ENCODE data around the gene CCR2. TPM values are rescaled to one million over a fixed set of nuclear protein-coding genes. Genes with fewer than 3 reads are reported as not detected.

CCR2 gene
- total and polyA plus RNA-seq, 2 of the 4 experiments (the other 2 are of a cell fraction) = not detected

DNA sequence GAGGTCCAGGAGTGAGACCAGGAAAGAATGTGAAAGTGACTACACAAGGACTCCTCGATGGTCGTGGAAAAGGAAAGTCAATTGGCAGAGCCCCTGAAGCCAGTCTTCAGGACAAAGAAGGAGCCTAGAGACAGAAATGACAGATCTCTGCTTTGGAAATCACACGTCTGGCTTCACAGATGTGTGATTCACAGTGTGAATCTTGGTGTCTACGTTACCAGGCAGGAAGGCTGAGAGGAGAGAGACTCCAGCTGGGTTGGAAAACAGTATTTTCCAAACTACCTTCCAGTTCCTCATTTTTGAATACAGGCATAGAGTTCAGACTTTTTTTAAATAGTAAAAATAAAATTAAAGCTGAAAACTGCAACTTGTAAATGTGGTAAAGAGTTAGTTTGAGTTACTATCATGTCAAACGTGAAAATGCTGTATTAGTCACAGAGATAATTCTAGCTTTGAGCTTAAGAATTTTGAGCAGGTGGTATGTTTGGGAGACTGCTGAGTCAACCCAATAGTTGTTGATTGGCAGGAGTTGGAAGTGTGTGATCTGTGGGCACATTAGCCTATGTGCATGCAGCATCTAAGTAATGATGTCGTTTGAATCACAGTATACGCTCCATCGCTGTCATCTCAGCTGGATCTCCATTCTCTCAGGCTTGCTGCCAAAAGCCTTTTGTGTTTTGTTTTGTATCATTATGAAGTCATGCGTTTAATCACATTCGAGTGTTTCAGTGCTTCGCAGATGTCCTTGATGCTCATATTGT lies 6.0 kb downstream of the CCR2 start:
- intact Hi-C loops (cut with micrococcal nuclease) (no loop called here), in situ Hi-C loops (cut with MboI; ENCODE audit: low sequenced_read_pairs) (no loop called here), dilution Hi-C loops (cut with HindIII; ENCODE audit: low sequenced_read_pairs, unreplicated experiment) (no loop called here)
- H3K9me1 ChIP-seq (ENCODE audit: insufficient read depth, low read length) = no peaks in the 10 kb centered on the region
- no peak overlapping the region for H3K14ac ChIP-seq (replicated peaks; ENCODE audit: low read depth, low read length)
- H3K9ac ChIP-seq (ENCODE audit: low read depth, low read length) = no peak overlapping the region
- H4K20me1 ChIP-seq (ENCODE audit: insufficient read depth, low read length) = no peaks in the 10 kb centered on the region
- no peak for ATAC-seq (ENCODE audit: low read depth)
- no peak overlapping the region for H2BK120ac ChIP-seq (ENCODE audit: low read depth, low read length)
- H2BK5ac ChIP-seq (ENCODE audit: low read depth, low read length, poor library complexity, severe bottlenecking) = no peak overlapping the region
- 0% methylated on average over 2 of the region's 11 CpGs; no CpG with 5 or more reads in 1 of the 2 experiments for WGBS, 2 experiments (ENCODE audit: extremely low coverage in 2 of 2, insufficient read length in 1 of 2)
- H3K4ac ChIP-seq (ENCODE audit: low read depth, low read length) = no peak overlapping the region
- H2AK5ac ChIP-seq (ENCODE audit: low read depth, low read length) = no peak overlapping the region
- ChIA-PET POLR2A (ENCODE audit: unreplicated experiment) (no interaction called here), CTCF (interaction anchor here (1.2 to 1.3 kb wide), 2 partner anchors 9 to 10 kb away, joined by 3 to 4 read pairs; no protein-coding TSS in a partner anchor)
- no peak overlapping the region for H4K8ac ChIP-seq (ENCODE audit: low read depth in 2 of 2, low read length in 2 of 2)
- no peaks in the 10 kb centered on the region for H3K79me1 ChIP-seq (ENCODE audit: low read depth in 1 of 2, low read length in 2 of 2)
- no peak overlapping the region for H3K23ac ChIP-seq (ENCODE audit: low read depth, low read length)
- H3K4me1 ChIP-seq (ENCODE audit: control insufficient read depth, insufficient read depth, low read length) = no peaks in the 10 kb centered on the region
- H3K27ac ChIP-seq (ENCODE audit: insufficient read depth, low read length) = no peak overlapping the region
- H3K36me3 ChIP-seq (ENCODE audit: control insufficient read depth, insufficient read depth, low read length) = no peaks in the 10 kb centered on the region
- no TSS peak for BruUV-seq (replicated peaks)
- no peak overlapping the region for H4K5ac ChIP-seq (ENCODE audit: low read depth, low read length)
- no peak overlapping the region; the same call in 1 of the 2 replicates for H2BK20ac ChIP-seq (ENCODE audit: low read depth, low read length)
- peak; percentile 21 for DNase-seq
- no peak overlapping the region for H2BK15ac ChIP-seq (ENCODE audit: low read depth, low read length)
- no peak for TF ChIP-seq RFX5 (IDR thresholded peaks at IDR 0.05; ENCODE audit: low read depth, low read length)
- TF ChIP-seq, protein P1, sequence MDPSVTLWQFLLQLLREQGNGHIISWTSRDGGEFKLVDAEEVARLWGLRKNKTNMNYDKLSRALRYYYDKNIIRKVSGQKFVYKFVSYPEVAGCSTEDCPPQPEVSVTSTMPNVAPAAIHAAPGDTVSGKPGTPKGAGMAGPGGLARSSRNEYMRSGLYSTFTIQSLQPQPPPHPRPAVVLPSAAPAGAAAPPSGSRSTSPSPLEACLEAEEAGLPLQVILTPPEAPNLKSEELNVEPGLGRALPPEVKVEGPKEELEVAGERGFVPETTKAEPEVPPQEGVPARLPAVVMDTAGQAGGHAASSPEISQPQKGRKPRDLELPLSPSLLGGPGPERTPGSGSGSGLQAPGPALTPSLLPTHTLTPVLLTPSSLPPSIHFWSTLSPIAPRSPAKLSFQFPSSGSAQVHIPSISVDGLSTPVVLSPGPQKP (IDR thresholded peaks at IDR 0.05; ENCODE audit: borderline replicate concordance, low read depth, low read length) = no peak
- no peak for TF ChIP-seq SMC3 (IDR thresholded peaks at IDR 0.05; ENCODE audit: low read depth, low read length)
- no peak for TF ChIP-seq NFE2L2 (IDR thresholded peaks at IDR 0.05; ENCODE audit: low read depth, low read length)
- no peak for TF ChIP-seq BHLHE40 (IDR thresholded peaks at IDR 0.05; ENCODE audit: low read depth, low read length)
- TF ChIP-seq CHD1 (IDR thresholded peaks at IDR 0.05; ENCODE audit: low read depth, low read length) = no peak
- TF ChIP-seq CTCF (conservative IDR thresholded peaks at IDR 0.05; ENCODE audit: low read depth, low read length) = no peak
- TF ChIP-seq RCOR1 (IDR thresholded peaks at IDR 0.05; ENCODE audit: insufficient replicate concordance, low read length) = no peak
- TF ChIP-seq FOS (IDR thresholded peaks at IDR 0.05; ENCODE audit: low read depth, low read length) = no peak
- no peak for TF ChIP-seq POLR2A (IDR thresholded peaks at IDR 0.05; ENCODE audit: low read depth, low read length)
- no peak for TF ChIP-seq MAFK (IDR thresholded peaks at IDR 0.05; ENCODE audit: low read depth, low read length)
- no peaks in the 10 kb centered on the region for H3K9me3 ChIP-seq (ENCODE audit: control insufficient read depth, insufficient read depth, low read length)
- no peak overlapping the region for H2AK9ac ChIP-seq (replicated peaks; ENCODE audit: low read depth, low read length, poor library complexity)
- H3K18ac ChIP-seq (ENCODE audit: low read depth, low read length) = no peak overlapping the region
- H3K56ac ChIP-seq (ENCODE audit: extremely low read depth, insufficient read depth, low read length) = no peak overlapping the region
- H3K4me2 ChIP-seq (ENCODE audit: low read depth, low read length) = no peak overlapping the region
- H3K27me3 ChIP-seq (ENCODE audit: control insufficient read depth, insufficient read depth, low read length) = peaks cover 53% of the 10 kb centered on the region
- no peak overlapping the region for H4K91ac ChIP-seq (ENCODE audit: insufficient read depth, low read depth, low read length)
- no peak overlapping the region for H2AFZ ChIP-seq (replicated peaks; ENCODE audit: low read length, poor library complexity)
- no peak overlapping the region for H3K4me3 ChIP-seq (ENCODE audit: insufficient read depth, low read depth, low read length)
